ENCODE data around the gene KLHL14.

Gene KLHL14

GRCh38 chr18:32771169-32771751 is 1.6 kb downstream of the KLHL14 start:
- DNase-seq, result no peak
- in situ Hi-C loops (cut with HindIII; ENCODE audit: low pct_ligation_motif_present, low pct_unique_long_range_greater_than_20kb, low sequenced_read_pairs), result no loop called here

GRCh38 chr18:32770666-32771168 is 2.1 kb downstream of the KLHL14 start:
- no peak for DNase-seq
- in situ Hi-C loops (cut with HindIII; ENCODE audit: low pct_ligation_motif_present, low pct_unique_long_range_greater_than_20kb, low sequenced_read_pairs), result no loop called here

- in situ Hi-C loops (cut with HindIII; ENCODE audit: low pct_ligation_motif_present, low pct_unique_long_range_greater_than_20kb, low sequenced_read_pairs), result no loop called here
- DNase-seq, result no peak
Measured at GRCh38 chr18:32770054-32770665, 2.7 kb downstream of the KLHL14 start.

GRCh38 chr18:32769586-32770053 is 3.2 kb downstream of the KLHL14 start:
- no peak for DNase-seq
- in situ Hi-C loops (cut with HindIII; ENCODE audit: low pct_ligation_motif_present, low pct_unique_long_range_greater_than_20kb, low sequenced_read_pairs), result no loop called here

- in situ Hi-C loops (cut with HindIII; ENCODE audit: low pct_ligation_motif_present, low pct_unique_long_range_greater_than_20kb, low sequenced_read_pairs), result no loop called here
- no peak for DNase-seq
Measured at GRCh38 chr18:32769071-32769585, 3.7 kb downstream of the KLHL14 start.

- in situ Hi-C loops (cut with HindIII; ENCODE audit: low pct_ligation_motif_present, low pct_unique_long_range_greater_than_20kb, low sequenced_read_pairs), result no loop called here
- no peak for DNase-seq
Measured at GRCh38 chr18:32767400-32767799, 5.4 kb downstream of the KLHL14 start.

GRCh38 chr18:32764611-32765244 is 8.1 kb downstream of the KLHL14 start:
- no peak for DNase-seq
- in situ Hi-C loops (cut with HindIII; ENCODE audit: low pct_ligation_motif_present, low pct_unique_long_range_greater_than_20kb, low sequenced_read_pairs), result no loop called here

- no peak for DNase-seq
- in situ Hi-C loops (cut with HindIII; ENCODE audit: low pct_ligation_motif_present, low pct_unique_long_range_greater_than_20kb, low sequenced_read_pairs), result no loop called here
Measured at GRCh38 chr18:32763293-32763692, 9.5 kb downstream of the KLHL14 start.

- in situ Hi-C loops (cut with HindIII; ENCODE audit: low pct_ligation_motif_present, low pct_unique_long_range_greater_than_20kb, low sequenced_read_pairs), result no loop called here
- no peak for DNase-seq
Measured at GRCh38 chr18:32761231-32761630, 11.6 kb downstream of the KLHL14 start.

GRCh38 chr18:32760391-32760790 is 12.4 kb downstream of the KLHL14 start:
- in situ Hi-C loops (cut with HindIII; ENCODE audit: low pct_ligation_motif_present, low pct_unique_long_range_greater_than_20kb, low sequenced_read_pairs), result no loop called here
- no peak for DNase-seq

GRCh38 chr18:32759611-32760167 is 13.1 kb downstream of the KLHL14 start:
- in situ Hi-C loops (cut with HindIII; ENCODE audit: low pct_ligation_motif_present, low pct_unique_long_range_greater_than_20kb, low sequenced_read_pairs), result no loop called here
- DNase-seq, result no peak

GRCh38 chr18:32754508-32755263 is 18.1 kb downstream of the KLHL14 start:
- DNase-seq, result no peak
- in situ Hi-C loops (cut with HindIII; ENCODE audit: low pct_ligation_motif_present, low pct_unique_long_range_greater_than_20kb, low sequenced_read_pairs), result no loop called here

GRCh38 chr18:32753656-32754260 is 19.1 kb downstream of the KLHL14 start:
- in situ Hi-C loops (cut with HindIII; ENCODE audit: low pct_ligation_motif_present, low pct_unique_long_range_greater_than_20kb, low sequenced_read_pairs), result no loop called here
- DNase-seq, result no peak

- in situ Hi-C loops (cut with HindIII; ENCODE audit: low pct_ligation_motif_present, low pct_unique_long_range_greater_than_20kb, low sequenced_read_pairs), result no loop called here
- no peak for DNase-seq
Measured at GRCh38 chr18:32750328-32750727, 22.5 kb downstream of the KLHL14 start.

GRCh38 chr18:32749809-32750208 is 23.0 kb downstream of the KLHL14 start:
- no peak for DNase-seq
- in situ Hi-C loops (cut with HindIII; ENCODE audit: low pct_ligation_motif_present, low pct_unique_long_range_greater_than_20kb, low sequenced_read_pairs), result no loop called here

- in situ Hi-C loops (cut with HindIII; ENCODE audit: low pct_ligation_motif_present, low pct_unique_long_range_greater_than_20kb, low sequenced_read_pairs), result no loop called here
- no peak for DNase-seq
Measured at GRCh38 chr18:32742579-32742978, 30.2 kb downstream of the KLHL14 start.

- in situ Hi-C loops (cut with HindIII; ENCODE audit: low pct_ligation_motif_present, low pct_unique_long_range_greater_than_20kb, low sequenced_read_pairs), result no loop called here
- peak; percentile 33 for DNase-seq
Measured at GRCh38 chr18:32735781-32736180, 37.0 kb downstream of the KLHL14 start.

- in situ Hi-C loops (cut with HindIII; ENCODE audit: low pct_ligation_motif_present, low pct_unique_long_range_greater_than_20kb, low sequenced_read_pairs), result no loop called here
- DNase-seq, result no peak
Measured at GRCh38 chr18:32734442-32734841, 38.4 kb downstream of the KLHL14 start.
